ENCODE data around the gene MTMR12. TPM values are rescaled to one million over a fixed set of nuclear protein-coding genes. Genes with fewer than 3 reads are reported as not detected.
"Not testable (repeated sequence)": the region's sequence is repeated elsewhere in the genome, so short reads cannot be mapped to it uniquely, and the experiment has no call there.

Gene MTMR12
- total RNA-seq, 2 donors from 2014 or later, result 43.1 to 70.7 TPM

GRCh38 chr5:32326216-32326772 lies 13.6 kb upstream of the MTMR12 start:
- TF ChIP-seq POLR2AphosphoS5 (IDR thresholded peaks at IDR 0.05), result no peak
- TF ChIP-seq, protein P1, sequence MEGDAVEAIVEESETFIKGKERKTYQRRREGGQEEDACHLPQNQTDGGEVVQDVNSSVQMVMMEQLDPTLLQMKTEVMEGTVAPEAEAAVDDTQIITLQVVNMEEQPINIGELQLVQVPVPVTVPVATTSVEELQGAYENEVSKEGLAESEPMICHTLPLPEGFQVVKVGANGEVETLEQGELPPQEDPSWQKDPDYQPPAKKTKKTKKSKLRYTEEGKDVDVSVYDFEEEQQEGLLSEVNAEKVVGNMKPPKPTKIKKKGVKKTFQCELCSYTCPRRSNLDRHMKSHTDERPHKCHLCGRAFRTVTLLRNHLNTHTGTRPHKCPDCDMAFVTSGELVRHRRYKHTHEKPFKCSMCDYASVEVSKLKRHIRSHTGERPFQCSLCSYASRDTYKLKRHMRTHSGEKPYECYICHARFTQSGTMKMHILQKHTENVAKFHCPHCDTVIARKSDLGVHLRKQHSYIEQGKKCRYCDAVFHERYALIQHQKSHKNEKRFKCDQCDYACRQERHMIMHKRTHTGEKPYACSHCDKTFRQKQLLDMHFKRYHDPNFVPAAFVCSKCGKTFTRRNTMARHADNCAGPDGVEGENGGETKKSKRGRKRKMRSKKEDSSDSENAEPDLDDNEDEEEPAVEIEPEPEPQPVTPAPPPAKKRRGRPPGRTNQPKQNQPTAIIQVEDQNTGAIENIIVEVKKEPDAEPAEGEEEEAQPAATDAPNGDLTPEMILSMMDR (IDR thresholded peaks at IDR 0.05), result no peak
- TF ChIP-seq POLR2A (IDR thresholded peaks at IDR 0.05), result no peak
- no peak for DNase-seq (ENCODE audit: low spot score)
- no peaks in the 10 kb centered on the region for H3K9me3 ChIP-seq
- H3K4me3 ChIP-seq, result no peak overlapping the region
- 90% methylated on average over 3 of the region's 3 CpGs for WGBS
- no peaks in the 10 kb centered on the region for H3K36me3 ChIP-seq
- H3K27me3 ChIP-seq (replicated peaks; ENCODE audit: insufficient read depth), result no peaks in the 10 kb centered on the region
- intact Hi-C loops (cut with DNase I), result no loop called here
- no peak overlapping the region for H3K27ac ChIP-seq
- H3K4me1 ChIP-seq (replicated peaks), result peaks cover 9% of the 10 kb centered on the region

DNA sequence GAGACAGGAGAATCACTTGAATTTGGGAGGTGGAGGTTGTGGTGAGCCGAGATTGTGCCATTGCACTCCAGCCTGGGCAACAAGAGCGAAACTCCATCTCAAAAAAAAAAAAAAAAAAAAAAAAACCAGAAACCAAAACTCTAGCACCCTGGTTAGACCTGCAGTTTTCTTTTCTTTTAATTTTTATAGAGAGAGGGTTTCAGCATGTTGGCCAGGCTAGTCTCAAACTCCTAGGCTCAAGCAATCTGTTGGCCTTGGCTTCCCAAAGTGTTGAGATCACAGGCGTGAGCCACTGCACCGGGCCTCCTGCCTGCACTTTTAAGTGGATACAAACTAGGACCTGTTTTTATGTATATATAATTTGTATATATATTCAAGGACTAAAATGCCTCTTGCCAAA lies 12.9 kb upstream of the MTMR12 start:
- H3K4me1 ChIP-seq (replicated peaks), result peaks cover 9% of the 10 kb centered on the region
- no peak overlapping the region for H3K4me3 ChIP-seq
- TF ChIP-seq, protein P1 (IDR thresholded peaks at IDR 0.05), result no peak
- TF ChIP-seq POLR2AphosphoS5 (IDR thresholded peaks at IDR 0.05) (no peak), POLR2A (IDR thresholded peaks at IDR 0.05) (no peak)
- WGBS, result 96% methylated on average over 4 of the region's 4 CpGs
- no peak for DNase-seq (ENCODE audit: low spot score)
- no peaks in the 10 kb centered on the region for H3K27me3 ChIP-seq (replicated peaks; ENCODE audit: insufficient read depth)
- H3K27ac ChIP-seq, result no peak overlapping the region
- intact Hi-C loops (cut with DNase I), result no loop called here
- no peaks in the 10 kb centered on the region for H3K36me3 ChIP-seq
- H3K9me3 ChIP-seq, result no peaks in the 10 kb centered on the region

GRCh38 chr5:32325062-32325461 lies 12.3 kb upstream of the MTMR12 start:
- Histone ChIP-seq H3K4me3 (no peak overlapping the region), H3K4me1 (replicated peaks) (peaks cover 8% of the 10 kb centered on the region), H3K36me3 (no peaks in the 10 kb centered on the region), H3K27me3 (replicated peaks; ENCODE audit: insufficient read depth) (no peaks in the 10 kb centered on the region), H3K27ac (no peak overlapping the region), H3K9me3 (no peaks in the 10 kb centered on the region)
- DNase-seq (ENCODE audit: low spot score), result no peak
- intact Hi-C loops (cut with DNase I), result no loop called here
- TF ChIP-seq, protein P1 (IDR thresholded peaks at IDR 0.05), result no peak
- TF ChIP-seq POLR2A (IDR thresholded peaks at IDR 0.05), result no peak
- no peak for TF ChIP-seq POLR2AphosphoS5 (IDR thresholded peaks at IDR 0.05)
- WGBS, result 60% methylated on average over 3 of the region's 3 CpGs

GRCh38 chr5:32323741-32324140 lies 11.0 kb upstream of the MTMR12 start:
- Histone ChIP-seq H3K4me1 (replicated peaks) (no peaks in the 10 kb centered on the region), H3K36me3 (no peaks in the 10 kb centered on the region), H3K4me3 (no peak overlapping the region), H3K9me3 (no peaks in the 10 kb centered on the region), H3K27ac (no peak overlapping the region), H3K27me3 (replicated peaks; ENCODE audit: insufficient read depth) (no peaks in the 10 kb centered on the region)
- no peak for DNase-seq (ENCODE audit: low spot score)
- no peak for TF ChIP-seq POLR2A (IDR thresholded peaks at IDR 0.05)
- TF ChIP-seq, protein P1 (IDR thresholded peaks at IDR 0.05), result no peak
- TF ChIP-seq POLR2AphosphoS5 (IDR thresholded peaks at IDR 0.05), result no peak
- intact Hi-C loops (cut with DNase I), result no loop called here
- 82% methylated on average over 8 of the region's 8 CpGs for WGBS

GRCh38 chr5:32322882-32323281 lies 10.1 kb upstream of the MTMR12 start:
- no peaks in the 10 kb centered on the region for H3K4me1 ChIP-seq (replicated peaks)
- H3K36me3 ChIP-seq, result no peaks in the 10 kb centered on the region
- no peak for DNase-seq (ENCODE audit: low spot score)
- H3K27me3 ChIP-seq (replicated peaks; ENCODE audit: insufficient read depth), result no peaks in the 10 kb centered on the region
- TF ChIP-seq POLR2AphosphoS5 (IDR thresholded peaks at IDR 0.05) (no peak), POLR2A (IDR thresholded peaks at IDR 0.05) (no peak)
- TF ChIP-seq, protein P1 (IDR thresholded peaks at IDR 0.05), result no peak
- 97% methylated on average over 12 of the region's 12 CpGs for WGBS
- no peak overlapping the region for H3K4me3 ChIP-seq
- no peaks in the 10 kb centered on the region for H3K9me3 ChIP-seq
- no peak overlapping the region for H3K27ac ChIP-seq
- intact Hi-C loops (cut with DNase I), result no loop called here

DNA sequence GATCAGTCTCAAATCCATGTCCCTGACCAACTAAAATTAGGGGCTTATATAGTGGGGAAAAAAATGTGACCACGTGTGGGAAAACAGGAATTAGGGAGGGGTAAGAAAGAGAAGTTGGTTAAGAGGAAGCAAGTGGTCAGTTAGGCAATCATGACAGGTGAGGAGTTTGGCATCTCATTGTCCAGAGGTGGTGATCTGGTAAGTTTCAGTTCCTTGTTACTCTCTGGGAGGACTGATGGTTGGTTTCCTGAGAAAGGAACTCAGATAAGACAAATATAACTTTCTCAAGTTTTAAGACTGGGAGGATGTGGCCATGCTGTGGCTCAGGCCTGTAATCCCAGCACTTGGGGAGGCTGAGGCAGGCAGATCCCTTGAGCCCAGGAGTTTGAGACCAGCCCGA lies 9.0 kb upstream of the MTMR12 start:
- H3K36me3 ChIP-seq; H3K9me3 ChIP-seq; H3K4me1 ChIP-seq (replicated peaks); DNase-seq (ENCODE audit: low spot score); H3K4me3 ChIP-seq; intact Hi-C loops (cut with DNase I); H3K27ac ChIP-seq; H3K27me3 ChIP-seq (replicated peaks; ENCODE audit: insufficient read depth): not testable (repeated sequence)
- 88% methylated on average over 2 of the region's 2 CpGs for WGBS

All from prostate gland (tissue), 2 donors.